ENCODE measurements around the gene ABCB4. TPM values are rescaled to one million over a fixed set of nuclear protein-coding genes. Genes with fewer than 3 reads are reported as not detected.
"Not testable (repeated sequence)": the region's sequence is repeated elsewhere in the genome, so short reads cannot be mapped to it uniquely, and the experiment has no call there.

Gene ABCB4
- total RNA-seq, 2 experiments from 2014 or later: not detected

- Histone ChIP-seq H3K36me3 (ENCODE audit: insufficient read depth, low read length) (no peaks in the 10 kb centered on the region), H3K9me3 (ENCODE audit: control insufficient read depth in 1 of 2, insufficient read depth in 1 of 2, low read length in 2 of 2) (no peaks in the 10 kb centered on the region), H3K27ac (ENCODE audit: low read depth in 1 of 2, low read length in 2 of 2) (no peak overlapping the region), H3K4me3 (ENCODE audit: low read length) (no peak overlapping the region), H3K4me1 (ENCODE audit: insufficient read depth, low read length) (peaks cover 10% of the 10 kb centered on the region), H3K27me3 (ENCODE audit: control insufficient read depth in 1 of 2, insufficient read depth in 2 of 2, low read length in 2 of 2) (peaks cover 21 to 32% of the 10 kb centered on the region in 2 experiments)
- Mint-ChIP-seq H3K27me3 (peaks cover 36% of the 10 kb centered on the region), H3K9me3 (no peaks in the 10 kb centered on the region), H3K27ac (no peak overlapping the region), H3K36me3 (ENCODE audit: low read depth) (no peaks in the 10 kb centered on the region), H3K4me1 (ENCODE audit: low read depth) (peaks cover 8% of the 10 kb centered on the region), H3K4me3 (no peak overlapping the region)
- intact Hi-C loops (cut with DNase I, micrococcal nuclease): no loop called here
- no peak for DNase-seq
- TF ChIP-seq CTCF (IDR thresholded peaks at IDR 0.05): no peak
- ChIA-PET CTCF (no interaction called here), POLR2A (no interaction called here)
- ATAC-seq (ENCODE audit: poor library complexity): no peak
These were observed 2.3 kb downstream of the ABCB4 start for GRCh38 chr7:87473192-87473591.

- H3K36me3 Mint-ChIP-seq (ENCODE audit: low read depth): no peaks in the 10 kb centered on the region
- ChIA-PET CTCF (interaction anchor here (0.6 kb wide), 1 partner anchor 359 kb away, joined by 3 read pairs; no protein-coding TSS in a partner anchor), POLR2A (no interaction called here)
- no peak for TF ChIP-seq CTCF (IDR thresholded peaks at IDR 0.05)
- peaks cover 8% of the 10 kb centered on the region for H3K4me1 Mint-ChIP-seq (ENCODE audit: low read depth)
- H3K4me3 Mint-ChIP-seq: no peak overlapping the region
- Histone ChIP-seq H3K9me3 (ENCODE audit: control insufficient read depth in 1 of 2, insufficient read depth in 1 of 2, low read length in 2 of 2) (no peaks in the 10 kb centered on the region), H3K4me1 (ENCODE audit: insufficient read depth, low read length) (peaks cover 10% of the 10 kb centered on the region), H3K4me3 (ENCODE audit: low read length) (no peak overlapping the region), H3K27me3 (ENCODE audit: control insufficient read depth in 1 of 2, insufficient read depth in 2 of 2, low read length in 2 of 2) (peaks cover 13 to 24% of the 10 kb centered on the region in 2 experiments), H3K36me3 (ENCODE audit: insufficient read depth, low read length) (no peaks in the 10 kb centered on the region), H3K27ac (ENCODE audit: low read depth in 1 of 2, low read length in 2 of 2) (no peak overlapping the region)
- H3K27me3 Mint-ChIP-seq: peaks cover 53% of the 10 kb centered on the region
- intact Hi-C loops (cut with DNase I, micrococcal nuclease): no loop called here
- H3K9me3 Mint-ChIP-seq: no peaks in the 10 kb centered on the region
- no peak for ATAC-seq (ENCODE audit: poor library complexity)
- no peak for DNase-seq
- no peak overlapping the region for H3K27ac Mint-ChIP-seq
These were observed 4.0 kb downstream of the ABCB4 start for GRCh38 chr7:87471473-87471872.

- H3K36me3 Mint-ChIP-seq (ENCODE audit: low read depth); DNase-seq; H3K4me1 ChIP-seq (ENCODE audit: insufficient read depth, low read length); H3K9me3 ChIP-seq (ENCODE audit: control insufficient read depth in 1 of 2, insufficient read depth in 1 of 2, low read length in 2 of 2); H3K4me3 ChIP-seq (ENCODE audit: low read length); ATAC-seq (ENCODE audit: poor library complexity); H3K4me1 Mint-ChIP-seq (ENCODE audit: low read depth); H3K36me3 ChIP-seq (ENCODE audit: insufficient read depth, low read length); H3K27ac ChIP-seq (ENCODE audit: low read depth in 1 of 2, low read length in 2 of 2); H3K27ac Mint-ChIP-seq; intact Hi-C loops (cut with DNase I, micrococcal nuclease); POLR2A ChIA-PET; H3K4me3 Mint-ChIP-seq; CTCF ChIA-PET; H3K9me3 Mint-ChIP-seq: not testable (repeated sequence)
- H3K27me3 ChIP-seq (ENCODE audit: control insufficient read depth in 1 of 2, insufficient read depth in 2 of 2, low read length in 2 of 2): peaks cover 0 to 16% of the 10 kb centered on the region in 2 experiments
- peaks cover 50% of the 10 kb centered on the region for H3K27me3 Mint-ChIP-seq
These were observed 6.3 kb downstream of the ABCB4 start for GRCh38 chr7:87469204-87469603.

GRCh38 chr7:87465534-87465880, 10.0 kb downstream of the ABCB4 start:
- H3K36me3 ChIP-seq (ENCODE audit: insufficient read depth, low read length); ATAC-seq (ENCODE audit: poor library complexity); H3K27ac ChIP-seq (ENCODE audit: low read depth in 1 of 2, low read length in 2 of 2); H3K4me3 ChIP-seq (ENCODE audit: low read length); H3K9me3 Mint-ChIP-seq; H3K36me3 Mint-ChIP-seq (ENCODE audit: low read depth); H3K27me3 ChIP-seq (ENCODE audit: control insufficient read depth in 1 of 2, insufficient read depth in 2 of 2, low read length in 2 of 2); DNase-seq; CTCF ChIA-PET; H3K4me3 Mint-ChIP-seq; POLR2A ChIA-PET; H3K4me1 Mint-ChIP-seq (ENCODE audit: low read depth); intact Hi-C loops (cut with DNase I, micrococcal nuclease); H3K9me3 ChIP-seq (ENCODE audit: control insufficient read depth in 1 of 2, insufficient read depth in 1 of 2, low read length in 2 of 2); H3K27ac Mint-ChIP-seq; H3K4me1 ChIP-seq (ENCODE audit: insufficient read depth, low read length): not testable (repeated sequence)
- peaks cover 43% of the 10 kb centered on the region for H3K27me3 Mint-ChIP-seq

- POLR2A ChIA-PET; CTCF ChIA-PET; intact Hi-C loops (cut with DNase I, micrococcal nuclease); H3K27ac ChIP-seq (ENCODE audit: low read depth in 1 of 2, low read length in 2 of 2); H3K4me3 Mint-ChIP-seq; H3K9me3 ChIP-seq (ENCODE audit: control insufficient read depth in 1 of 2, insufficient read depth in 1 of 2, low read length in 2 of 2); ATAC-seq (ENCODE audit: poor library complexity); H3K36me3 Mint-ChIP-seq (ENCODE audit: low read depth); H3K4me3 ChIP-seq (ENCODE audit: low read length); H3K27ac Mint-ChIP-seq; H3K4me1 Mint-ChIP-seq (ENCODE audit: low read depth); H3K9me3 Mint-ChIP-seq; H3K36me3 ChIP-seq (ENCODE audit: insufficient read depth, low read length); H3K27me3 ChIP-seq (ENCODE audit: control insufficient read depth in 1 of 2, insufficient read depth in 2 of 2, low read length in 2 of 2); H3K4me1 ChIP-seq (ENCODE audit: insufficient read depth, low read length): not testable (repeated sequence)
- peak in 1 of 14 experiments; percentile 5 for DNase-seq
- H3K27me3 Mint-ChIP-seq: peaks cover 40% of the 10 kb centered on the region
These were observed 10.5 kb downstream of the ABCB4 start for GRCh38 chr7:87464830-87465533.
